ENCODE data around the gene ASMTL.
"Not testable (repeated sequence)": the region's sequence is repeated elsewhere in the genome, so short reads cannot be mapped to it uniquely, and the experiment has no call there.

The ASMTL gene

GRCh38 chrX:1489354-1489753, 36.6 kb upstream of the ASMTL start:
- peaks cover 20% of the 10 kb centered on the region for H3K9me3 ChIP-seq (ENCODE audit: control insufficient read depth, low read length)
- 83% methylated on average over 1 of the region's 5 CpGs; no CpG with 5 or more reads in 1 of the 2 experiments for WGBS, 2 experiments (ENCODE audit: insufficient coverage in 2 of 2)
- H3K36me3 ChIP-seq (ENCODE audit: control insufficient read depth, insufficient read depth, low read length); H3K27ac ChIP-seq (ENCODE audit: low read depth, low read length, severe bottlenecking); H3K4me1 ChIP-seq (ENCODE audit: control insufficient read depth, insufficient read depth, low read length, poor library complexity, severe bottlenecking); H3K4me3 ChIP-seq (ENCODE audit: extremely low read depth, insufficient read depth, low read length, poor library complexity, severe bottlenecking): not testable (repeated sequence)

GRCh38 chrX:1488745-1489144, 36.0 kb upstream of the ASMTL start:
- H3K36me3 ChIP-seq (ENCODE audit: control insufficient read depth, insufficient read depth, low read length): no peaks in the 10 kb centered on the region
- peaks cover 20% of the 10 kb centered on the region for H3K9me3 ChIP-seq (ENCODE audit: control insufficient read depth, low read length)
- no peak overlapping the region for H3K27ac ChIP-seq (ENCODE audit: low read depth, low read length, severe bottlenecking)
- H3K4me1 ChIP-seq (ENCODE audit: control insufficient read depth, insufficient read depth, low read length, poor library complexity, severe bottlenecking): no peaks in the 10 kb centered on the region
- 80 to 92% methylated on average over 1 of the region's 1 CpG for WGBS, 2 experiments (ENCODE audit: insufficient coverage in 2 of 2)
- H3K4me3 ChIP-seq (ENCODE audit: extremely low read depth, insufficient read depth, low read length, poor library complexity, severe bottlenecking): no peak overlapping the region

- H3K4me1 ChIP-seq (ENCODE audit: control insufficient read depth, insufficient read depth, low read length, poor library complexity, severe bottlenecking): no peaks in the 10 kb centered on the region
- no peak overlapping the region for H3K4me3 ChIP-seq (ENCODE audit: extremely low read depth, insufficient read depth, low read length, poor library complexity, severe bottlenecking)
- WGBS, 2 experiments (ENCODE audit: insufficient coverage in 2 of 2): 88 to 89% methylated on average over 3 of the region's 3 CpGs
- no peak overlapping the region for H3K27ac ChIP-seq (ENCODE audit: low read depth, low read length, severe bottlenecking)
- no peaks in the 10 kb centered on the region for H3K36me3 ChIP-seq (ENCODE audit: control insufficient read depth, insufficient read depth, low read length)
- H3K9me3 ChIP-seq (ENCODE audit: control insufficient read depth, low read length): peaks cover 20% of the 10 kb centered on the region
Measured at GRCh38 chrX:1488141-1488540, 35.4 kb upstream of the ASMTL start.

GRCh38 chrX:1487401-1487800, 34.7 kb upstream of the ASMTL start:
- Histone ChIP-seq H3K4me1 (ENCODE audit: control insufficient read depth, insufficient read depth, low read length, poor library complexity, severe bottlenecking) (no peaks in the 10 kb centered on the region), H3K4me3 (ENCODE audit: extremely low read depth, insufficient read depth, low read length, poor library complexity, severe bottlenecking) (no peak overlapping the region), H3K27ac (ENCODE audit: low read depth, low read length, severe bottlenecking) (no peak overlapping the region), H3K36me3 (ENCODE audit: control insufficient read depth, insufficient read depth, low read length) (no peaks in the 10 kb centered on the region), H3K9me3 (ENCODE audit: control insufficient read depth, low read length) (peaks cover 20% of the 10 kb centered on the region)
- 88 to 95% methylated on average over 4 to 5 of the region's 5 CpGs for WGBS, 2 experiments (ENCODE audit: insufficient coverage in 2 of 2)

GRCh38 chrX:1486749-1487361, 34.1 kb upstream of the ASMTL start:
- Histone ChIP-seq H3K4me1 (ENCODE audit: control insufficient read depth, insufficient read depth, low read length, poor library complexity, severe bottlenecking) (peaks cover 3% of the 10 kb centered on the region), H3K9me3 (ENCODE audit: control insufficient read depth, low read length) (peaks cover 20% of the 10 kb centered on the region)
- 80% methylated on average over 15 to 18 of the region's 18 CpGs for WGBS, 2 experiments (ENCODE audit: insufficient coverage in 2 of 2)

GRCh38 chrX:1486177-1486576, 33.5 kb upstream of the ASMTL start:
- no peak overlapping the region for H3K27ac ChIP-seq (ENCODE audit: low read depth, low read length, severe bottlenecking)
- 89 to 96% methylated on average over 4 to 5 of the region's 5 CpGs for WGBS, 2 experiments (ENCODE audit: insufficient coverage in 2 of 2)
- peaks cover 13% of the 10 kb centered on the region for H3K9me3 ChIP-seq (ENCODE audit: control insufficient read depth, low read length)
- no peak overlapping the region for H3K4me3 ChIP-seq (ENCODE audit: extremely low read depth, insufficient read depth, low read length, poor library complexity, severe bottlenecking)
- H3K36me3 ChIP-seq (ENCODE audit: control insufficient read depth, insufficient read depth, low read length): no peaks in the 10 kb centered on the region
- peaks cover 3% of the 10 kb centered on the region for H3K4me1 ChIP-seq (ENCODE audit: control insufficient read depth, insufficient read depth, low read length, poor library complexity, severe bottlenecking)

More at GRCh38 chrX:1486749-1487361, 34.1 kb upstream of the ASMTL start:
- Histone ChIP-seq H3K4me3 (ENCODE audit: extremely low read depth, insufficient read depth, low read length, poor library complexity, severe bottlenecking) (no peak overlapping the region), H3K36me3 (ENCODE audit: control insufficient read depth, insufficient read depth, low read length) (no peaks in the 10 kb centered on the region), H3K27ac (ENCODE audit: low read depth, low read length, severe bottlenecking) (peak overlapping the region; percentile 63)

- 90 to 92% methylated on average over 7 of the region's 9 CpGs for WGBS, 2 experiments (ENCODE audit: insufficient coverage in 2 of 2)
- H3K36me3 ChIP-seq (ENCODE audit: control insufficient read depth, insufficient read depth, low read length): no peaks in the 10 kb centered on the region
Measured at GRCh38 chrX:1485033-1485432, 32.3 kb upstream of the ASMTL start.

GRCh38 chrX:1484638-1485019, 31.9 kb upstream of the ASMTL start:
- 93 to 100% methylated on average over 2 to 3 of the region's 5 CpGs for WGBS, 2 experiments (ENCODE audit: insufficient coverage in 2 of 2)
- no peak overlapping the region for H3K27ac ChIP-seq (ENCODE audit: low read depth, low read length, severe bottlenecking)
- H3K9me3 ChIP-seq (ENCODE audit: control insufficient read depth, low read length): peaks cover 11% of the 10 kb centered on the region
- no peak overlapping the region for H3K4me3 ChIP-seq (ENCODE audit: extremely low read depth, insufficient read depth, low read length, poor library complexity, severe bottlenecking)
- H3K4me1 ChIP-seq (ENCODE audit: control insufficient read depth, insufficient read depth, low read length, poor library complexity, severe bottlenecking): peaks cover 3% of the 10 kb centered on the region
- no peaks in the 10 kb centered on the region for H3K36me3 ChIP-seq (ENCODE audit: control insufficient read depth, insufficient read depth, low read length)

More at GRCh38 chrX:1485033-1485432, 32.3 kb upstream of the ASMTL start:
- Histone ChIP-seq H3K4me3 (ENCODE audit: extremely low read depth, insufficient read depth, low read length, poor library complexity, severe bottlenecking) (no peak overlapping the region), H3K4me1 (ENCODE audit: control insufficient read depth, insufficient read depth, low read length, poor library complexity, severe bottlenecking) (peaks cover 3% of the 10 kb centered on the region), H3K9me3 (ENCODE audit: control insufficient read depth, low read length) (peaks cover 11% of the 10 kb centered on the region), H3K27ac (ENCODE audit: low read depth, low read length, severe bottlenecking) (no peak overlapping the region)

GRCh38 chrX:1483843-1484637, 31.3 kb upstream of the ASMTL start:
- WGBS, 2 experiments (ENCODE audit: insufficient coverage in 2 of 2): 88% methylated on average over 13 to 15 of the region's 15 CpGs
- Histone ChIP-seq H3K27ac (ENCODE audit: low read depth, low read length, severe bottlenecking) (no peak overlapping the region), H3K4me3 (ENCODE audit: extremely low read depth, insufficient read depth, low read length, poor library complexity, severe bottlenecking) (no peak overlapping the region), H3K36me3 (ENCODE audit: control insufficient read depth, insufficient read depth, low read length) (no peaks in the 10 kb centered on the region), H3K9me3 (ENCODE audit: control insufficient read depth, low read length) (peaks cover 8% of the 10 kb centered on the region), H3K4me1 (ENCODE audit: control insufficient read depth, insufficient read depth, low read length, poor library complexity, severe bottlenecking) (peaks cover 3% of the 10 kb centered on the region)

GRCh38 chrX:1482530-1482928, 29.8 kb upstream of the ASMTL start:
- H3K4me3 ChIP-seq (ENCODE audit: extremely low read depth, insufficient read depth, low read length, poor library complexity, severe bottlenecking); H3K4me1 ChIP-seq (ENCODE audit: control insufficient read depth, insufficient read depth, low read length, poor library complexity, severe bottlenecking); H3K36me3 ChIP-seq (ENCODE audit: control insufficient read depth, insufficient read depth, low read length); H3K9me3 ChIP-seq (ENCODE audit: control insufficient read depth, low read length); H3K27ac ChIP-seq (ENCODE audit: low read depth, low read length, severe bottlenecking): not testable (repeated sequence)
- no CpG with 5 or more reads among the region's 2 CpGs for WGBS, 2 experiments (ENCODE audit: insufficient coverage in 2 of 2)
